Neural progenitor cell (in vitro differentiated cells): ENCODE results near the gene PRKAG1.

Experiments used
- CTCF ChIP-seq: fragments of 200-600 bp; sonication (generic); IDR thresholded peaks from 2 replicates; pipeline ENCODE4 v1.5.1; 2017; ENCODE audit warnings: antibody characterized with exemption, mild to moderate bottlenecking
- EZH2 ChIP-seq: fragments of 200-600 bp; sonication (generic); IDR thresholded peaks from 2 replicates; pipeline ENCODE4 v1.6.1; 2017; ENCODE audit warnings: antibody characterized with exemption, mild to moderate bottlenecking, moderate library complexity

- TF ChIP-seq EZH2 (peak; percentile 60), CTCF (no peak)
These were observed 31.8 kb downstream of the PRKAG1 start for GRCh38 chr12:48986720-48987291.
